IMR-90 (cell line): ENCODE data around the gene MIER1.

Experiments used
- BHLHE40 ChIP-seq: fragments of 150-350 bp; IDR thresholded peaks from 2 replicates; pipeline ENCODE4 v1.6.1; 2016; ENCODE audit warnings: mild to moderate bottlenecking, low read depth, low read length
- CEBPB ChIP-seq: IDR thresholded peaks from 2 replicates; pipeline ENCODE4 v1.6.1; 2012; ENCODE audit warnings: low read depth, low read length, improper control_type of control experiment
- FOS ChIP-seq: fragments of 150-350 bp; IDR thresholded peaks from 2 replicates; pipeline ENCODE4 v1.6.1; 2016; ENCODE audit warnings: low read depth, low read length
- MAFK ChIP-seq: IDR thresholded peaks from 2 replicates; pipeline ENCODE4 v1.6.1; 2012; ENCODE audit warnings: low read depth, low read length, improper control_type of control experiment
- MXI1 ChIP-seq: IDR thresholded peaks from 2 replicates; pipeline ENCODE4 v1.6.1; 2012; ENCODE audit warnings: low read depth, mild to moderate bottlenecking, low read length, moderate library complexity, borderline replicate concordance
- POLR2A ChIP-seq: IDR thresholded peaks from 2 replicates; pipeline ENCODE4 v1.6.1; 2012; ENCODE audit warnings: mild to moderate bottlenecking, low read depth, low read length
- RAD21 ChIP-seq: IDR thresholded peaks from 2 replicates; pipeline ENCODE4 v1.6.1; 2012; ENCODE audit warnings: low read length, improper control_type of control experiment
- RCOR1 ChIP-seq: IDR thresholded peaks from 2 replicates; pipeline ENCODE4 v1.6.1; 2012; ENCODE audit warnings: mild to moderate bottlenecking, low read length, improper control_type of control experiment; ENCODE audit not compliant: insufficient replicate concordance
- SMC3 ChIP-seq: fragments of 150-350 bp; IDR thresholded peaks from 2 replicates; pipeline ENCODE4 v1.6.1; 2016; ENCODE audit warnings: low read depth, mild to moderate bottlenecking, antibody characterized with exemption, low read length, moderate library complexity
- TF ChIP-seq, protein P1 (sequence below): conservative IDR thresholded peaks from 2 replicates; pipeline ENCODE4 v1.5.1; 2012; ENCODE audit warnings: mild to moderate bottlenecking, low read depth, low read length, improper control_type of control experiment
- TF ChIP-seq, protein P2 (sequence below): fragments of 150-350 bp; IDR thresholded peaks from 2 replicates; pipeline ENCODE4 v1.6.1; 2017; ENCODE audit warnings: mild to moderate bottlenecking, antibody characterized with exemption, low read length, low read depth

DNA sequence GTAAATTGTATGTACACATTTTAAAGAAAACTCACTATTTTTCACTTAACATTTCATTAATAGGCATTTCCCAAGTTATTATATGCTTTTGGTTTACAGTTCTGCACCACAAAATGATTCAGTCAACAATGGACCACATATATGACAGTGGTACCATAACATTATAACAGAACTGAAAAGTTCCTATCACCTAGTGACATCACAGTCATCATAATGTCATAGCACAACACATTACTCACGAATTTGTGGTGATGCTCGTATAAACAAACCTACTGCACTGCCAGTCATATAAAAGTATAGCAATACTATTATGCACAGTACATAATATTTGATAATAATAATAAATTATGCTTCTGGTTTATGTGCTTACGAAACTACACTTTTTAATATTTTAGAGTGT lies 31.1 kb upstream of the MIER1 start:
- TF ChIP-seq, protein P1, sequence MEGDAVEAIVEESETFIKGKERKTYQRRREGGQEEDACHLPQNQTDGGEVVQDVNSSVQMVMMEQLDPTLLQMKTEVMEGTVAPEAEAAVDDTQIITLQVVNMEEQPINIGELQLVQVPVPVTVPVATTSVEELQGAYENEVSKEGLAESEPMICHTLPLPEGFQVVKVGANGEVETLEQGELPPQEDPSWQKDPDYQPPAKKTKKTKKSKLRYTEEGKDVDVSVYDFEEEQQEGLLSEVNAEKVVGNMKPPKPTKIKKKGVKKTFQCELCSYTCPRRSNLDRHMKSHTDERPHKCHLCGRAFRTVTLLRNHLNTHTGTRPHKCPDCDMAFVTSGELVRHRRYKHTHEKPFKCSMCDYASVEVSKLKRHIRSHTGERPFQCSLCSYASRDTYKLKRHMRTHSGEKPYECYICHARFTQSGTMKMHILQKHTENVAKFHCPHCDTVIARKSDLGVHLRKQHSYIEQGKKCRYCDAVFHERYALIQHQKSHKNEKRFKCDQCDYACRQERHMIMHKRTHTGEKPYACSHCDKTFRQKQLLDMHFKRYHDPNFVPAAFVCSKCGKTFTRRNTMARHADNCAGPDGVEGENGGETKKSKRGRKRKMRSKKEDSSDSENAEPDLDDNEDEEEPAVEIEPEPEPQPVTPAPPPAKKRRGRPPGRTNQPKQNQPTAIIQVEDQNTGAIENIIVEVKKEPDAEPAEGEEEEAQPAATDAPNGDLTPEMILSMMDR = no peak
- TF ChIP-seq FOS (no peak), POLR2A (no peak), SMC3 (no peak), MAFK (no peak), BHLHE40 (no peak), RAD21 (no peak), MXI1 (no peak), RCOR1 (no peak), CEBPB (no peak)
- TF ChIP-seq, protein P2, sequence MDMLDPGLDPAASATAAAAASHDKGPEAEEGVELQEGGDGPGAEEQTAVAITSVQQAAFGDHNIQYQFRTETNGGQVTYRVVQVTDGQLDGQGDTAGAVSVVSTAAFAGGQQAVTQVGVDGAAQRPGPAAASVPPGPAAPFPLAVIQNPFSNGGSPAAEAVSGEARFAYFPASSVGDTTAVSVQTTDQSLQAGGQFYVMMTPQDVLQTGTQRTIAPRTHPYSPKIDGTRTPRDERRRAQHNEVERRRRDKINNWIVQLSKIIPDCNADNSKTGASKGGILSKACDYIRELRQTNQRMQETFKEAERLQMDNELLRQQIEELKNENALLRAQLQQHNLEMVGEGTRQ = no peak
